WTC11 (cell line): ENCODE results near the gene IQGAP2. TPM values are rescaled to one million over a fixed set of nuclear protein-coding genes. Genes with fewer than 3 reads are reported as not detected.

Source experiments
- ATAC-seq: fragments of 200-7000 bp; cut with Tn5 transposase; 2 replicates; pipeline ENCODE4 v1.10.0; 2021; ENCODE audit warnings: mild to moderate bottlenecking, moderate library complexity
- CTCF ChIA-PET: fragments of 300-600 bp; sonication (Branson Sonifier 250); formaldehyde crosslinking; loops from one replicate; lab custom pipeline; 2021; ENCODE audit warnings: antibody characterized with exemption; lab: Charles Lee
- POLR2A ChIA-PET: fragments of 350-600 bp; sonication (Branson Sonifier 250); formaldehyde crosslinking; loops from one replicate; lab custom pipeline; 2021; ENCODE audit warnings: antibody characterized with exemption; lab: Charles Lee
- DNase-seq: peaks from one replicate; pipeline ENCODE4 v3.0.0; 2021; ENCODE audit warnings: low spot score
- H3K27ac Mint-ChIP-seq: 2 replicates; pipeline ENCODE4 v1.8.0; 2021; ENCODE audit warnings: mixed read lengths
- H3K27me3 Mint-ChIP-seq: 2 replicates; pipeline ENCODE4 v1.8.0; 2021; ENCODE audit warnings: low read depth, mild to moderate bottlenecking, moderate library complexity, mixed read lengths
- H3K36me3 Mint-ChIP-seq: 2 replicates; pipeline ENCODE4 v1.8.0; 2021; ENCODE audit warnings: mixed read lengths
- H3K4me1 Mint-ChIP-seq: 2 replicates; pipeline ENCODE4 v1.8.0; 2022; ENCODE audit warnings: mixed read lengths
- H3K4me3 Mint-ChIP-seq: 2 replicates; pipeline ENCODE4 v1.8.0; 2021; ENCODE audit warnings: mild to moderate bottlenecking, moderate library complexity, mixed read lengths
- H3K9me3 Mint-ChIP-seq: 2 replicates; pipeline ENCODE4 v1.8.0; 2021; ENCODE audit warnings: mixed read lengths
- CBFB ChIP-seq: sonication (generic); formaldehyde crosslinking; IDR thresholded peaks from 2 replicates; pipeline ENCODE4 v1.8.1; 2022; ENCODE audit warnings: mild to moderate bottlenecking, low read depth, missing genetic modification reagents
- CREB1 ChIP-seq: sonication (generic); formaldehyde crosslinking; IDR thresholded peaks from 2 replicates; pipeline ENCODE4 v1.8.0; 2023; ENCODE audit warnings: mild to moderate bottlenecking, missing genetic modification reagents
- ELF4 ChIP-seq: sonication (generic); formaldehyde crosslinking; IDR thresholded peaks from 2 replicates; pipeline ENCODE4 v1.8.1; 2022; ENCODE audit warnings: low read depth, mild to moderate bottlenecking, moderate library complexity, missing genetic modification reagents
- FOXK1 ChIP-seq: sonication (generic); formaldehyde crosslinking; IDR thresholded peaks from 2 replicates; pipeline ENCODE4 v1.8.0; 2022; ENCODE audit warnings: mild to moderate bottlenecking, moderate library complexity, missing genetic modification reagents
- JAZF1 ChIP-seq: fragments of 250-450 bp; sonication (Bioruptor Pico); IDR thresholded peaks from 2 replicates; pipeline ENCODE4 v1.9.0; 2021; ENCODE audit warnings: moderate library complexity, mild to moderate bottlenecking, inconsistent platforms
- MXD4 ChIP-seq: fragments of 250-450 bp; sonication (Bioruptor Pico); IDR thresholded peaks from 2 replicates; pipeline ENCODE4 v1.8.0; 2021; ENCODE audit warnings: mild to moderate bottlenecking, moderate library complexity, borderline replicate concordance
- NFATC4 ChIP-seq: fragments of 250-450 bp; sonication (Bioruptor Pico); IDR thresholded peaks from 2 replicates; pipeline ENCODE4 v1.9.0; 2021; ENCODE audit warnings: mild to moderate bottlenecking
- PRRX2 ChIP-seq: fragments of 250-450 bp; sonication (Bioruptor Pico); IDR thresholded peaks from 2 replicates; pipeline ENCODE4 v1.8.0; 2021; ENCODE audit warnings: mild to moderate bottlenecking
- RELA ChIP-seq: sonication (generic); formaldehyde crosslinking; IDR thresholded peaks from 2 replicates; pipeline ENCODE4 v1.8.1; 2022; ENCODE audit warnings: missing genetic modification reagents, mild to moderate bottlenecking, borderline replicate concordance
- SP1 ChIP-seq: sonication (generic); formaldehyde crosslinking; conservative IDR thresholded peaks from 2 replicates; pipeline ENCODE4 v1.8.1; 2022; ENCODE audit warnings: missing genetic modification reagents
- TCF7 ChIP-seq: sonication (generic); formaldehyde crosslinking; IDR thresholded peaks from 2 replicates; pipeline ENCODE4 v1.8.0; 2022; ENCODE audit warnings: mild to moderate bottlenecking, low read depth, missing genetic modification reagents, moderate library complexity
- ZNF138 ChIP-seq: sonication (generic); formaldehyde crosslinking; conservative IDR thresholded peaks from 2 replicates; pipeline ENCODE4 v1.8.1; 2022; ENCODE audit warnings: mild to moderate bottlenecking, moderate library complexity, missing genetic modification reagents
- total RNA-seq: library from RNA; stranded (reverse); gene quantifications from 3 replicates; pipeline ENCODE4 v1.2.3, GENCODE V29; 2021
- TF ChIP-seq, protein P1 (sequence below): sonication (generic); formaldehyde crosslinking; IDR thresholded peaks from 2 replicates; pipeline ENCODE4 v1.8.1; 2022; ENCODE audit warnings: mild to moderate bottlenecking, missing genetic modification reagents, moderate library complexity, borderline replicate concordance
- TF ChIP-seq, protein P2 (sequence below): fragments of 250-450 bp; sonication (Bioruptor Pico); IDR thresholded peaks from 2 replicates; pipeline ENCODE4 v1.9.0; 2021; ENCODE audit warnings: moderate library complexity, mild to moderate bottlenecking, inconsistent platforms, borderline replicate concordance
- TF ChIP-seq, protein P3 (sequence below): fragments of 250-450 bp; sonication (Bioruptor Pico); IDR thresholded peaks from 2 replicates; pipeline ENCODE4 v1.9.0; 2021; ENCODE audit warnings: mild to moderate bottlenecking, borderline replicate concordance
- TF ChIP-seq, protein P4 (sequence below): sonication (generic); formaldehyde crosslinking; IDR thresholded peaks from 2 replicates; pipeline ENCODE4 v1.8.1; 2022; ENCODE audit warnings: low read depth, mild to moderate bottlenecking, moderate library complexity, missing genetic modification reagents, borderline replicate concordance
- TF ChIP-seq, protein P5 (sequence below): fragments of 200-600 bp; IDR thresholded peaks from 2 replicates; pipeline ENCODE4 v1.8.0; 2022; ENCODE audit warnings: antibody characterized with exemption
- TF ChIP-seq, protein P6 (sequence below): fragments of 250-450 bp; sonication (Bioruptor Pico); IDR thresholded peaks from 2 replicates; pipeline ENCODE4 v1.8.0; 2021; ENCODE audit warnings: mild to moderate bottlenecking

Gene IQGAP2
- total RNA-seq, 1 experiment from 2014 or later, result 70.6 TPM

DNA sequence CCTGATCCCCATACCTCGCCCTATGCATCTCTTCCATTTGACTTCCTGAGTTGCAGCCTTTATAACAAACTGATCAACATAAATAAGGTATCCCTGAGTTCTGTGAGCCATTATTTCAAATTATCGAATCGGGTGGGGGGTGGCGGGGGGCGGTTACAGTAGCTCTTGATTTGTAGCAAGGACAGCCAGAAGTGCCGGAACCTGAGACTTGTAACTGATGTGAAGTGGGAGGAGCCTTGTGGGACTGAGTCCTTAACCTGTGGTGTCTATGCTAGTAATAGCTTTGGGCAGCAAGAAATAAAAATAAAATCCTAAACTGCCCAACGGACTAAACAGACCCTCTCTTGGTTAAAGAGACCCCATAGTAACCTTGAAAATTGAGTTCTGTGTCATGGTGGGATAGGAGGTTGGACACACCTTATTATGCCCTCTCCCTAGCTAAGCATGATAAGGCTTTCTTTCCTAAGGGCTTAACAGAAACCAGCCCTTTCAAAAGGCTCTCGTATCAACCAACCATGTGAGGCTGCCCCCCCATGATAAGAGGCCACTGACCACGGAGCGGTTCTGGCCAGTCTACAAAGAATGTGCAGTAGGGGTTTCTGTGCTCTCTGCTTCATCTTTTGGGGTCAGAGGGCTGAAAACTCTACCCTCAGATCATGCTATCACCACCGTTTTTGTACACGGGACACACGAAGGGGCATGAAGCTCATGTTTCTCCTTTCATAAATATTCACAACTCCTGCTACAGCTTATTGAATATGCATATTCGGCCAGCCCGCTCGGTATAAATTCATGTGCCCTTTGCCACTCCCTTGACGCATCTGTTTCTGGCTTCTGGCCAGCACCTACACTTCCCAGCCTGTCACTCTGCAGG lies 39.5 kb upstream of the IQGAP2 start (continued):
- TF ChIP-seq, protein P1, sequence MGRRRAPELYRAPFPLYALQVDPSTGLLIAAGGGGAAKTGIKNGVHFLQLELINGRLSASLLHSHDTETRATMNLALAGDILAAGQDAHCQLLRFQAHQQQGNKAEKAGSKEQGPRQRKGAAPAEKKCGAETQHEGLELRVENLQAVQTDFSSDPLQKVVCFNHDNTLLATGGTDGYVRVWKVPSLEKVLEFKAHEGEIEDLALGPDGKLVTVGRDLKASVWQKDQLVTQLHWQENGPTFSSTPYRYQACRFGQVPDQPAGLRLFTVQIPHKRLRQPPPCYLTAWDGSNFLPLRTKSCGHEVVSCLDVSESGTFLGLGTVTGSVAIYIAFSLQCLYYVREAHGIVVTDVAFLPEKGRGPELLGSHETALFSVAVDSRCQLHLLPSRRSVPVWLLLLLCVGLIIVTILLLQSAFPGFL, result no peak

DNA sequence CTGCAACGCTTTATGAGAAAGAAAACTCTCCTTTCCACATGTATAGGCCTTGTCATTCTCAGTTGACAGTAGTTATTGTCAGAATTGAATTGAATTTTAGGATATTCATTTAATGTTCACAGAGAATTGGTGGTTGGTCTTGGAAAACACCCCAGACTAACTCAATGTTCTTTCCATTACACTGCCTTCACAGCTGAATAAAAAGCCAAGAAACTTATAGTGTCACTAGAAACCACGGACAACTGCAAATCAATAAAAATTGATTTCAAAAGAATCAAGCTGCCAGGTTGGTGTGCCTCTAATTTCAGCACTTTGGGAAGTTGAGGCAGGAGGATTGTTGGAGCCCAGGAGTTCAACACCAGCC lies 38.9 kb upstream of the IQGAP2 start:
- Mint-ChIP-seq H3K4me3 (no peak overlapping the region), H3K36me3 (peaks cover 4% of the 10 kb centered on the region), H3K27me3 (no peaks in the 10 kb centered on the region)
- TF ChIP-seq TCF7 (CRISPR knock-in tag), result no peak
- TF ChIP-seq, protein P2, sequence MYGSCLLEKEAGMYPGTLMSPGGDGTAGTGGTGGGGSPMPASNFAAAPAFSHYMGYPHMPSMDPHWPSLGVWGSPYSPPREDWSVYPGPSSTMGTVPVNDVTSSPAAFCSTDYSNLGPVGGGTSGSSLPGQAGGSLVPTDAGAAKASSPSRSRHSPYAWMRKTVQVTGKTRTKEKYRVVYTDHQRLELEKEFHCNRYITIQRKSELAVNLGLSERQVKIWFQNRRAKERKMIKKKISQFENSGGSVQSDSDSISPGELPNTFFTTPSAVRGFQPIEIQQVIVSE (CRISPR knock-in tag), result no peak
- no peak for TF ChIP-seq PRRX2 (CRISPR knock-in tag)
- TF ChIP-seq, all 79 proteins: peak for 0
- POLR2A ChIA-PET, result no interaction called here
- peaks cover 28% of the 10 kb centered on the region for H3K4me1 Mint-ChIP-seq
- H3K27ac Mint-ChIP-seq, result no peak overlapping the region
- no peak for ATAC-seq
- CTCF ChIA-PET, result interaction anchor here (1.3 kb wide), 1 partner anchor 39 kb away, joined by 3 read pairs; no protein-coding TSS in a partner anchor
- peaks cover 8% of the 10 kb centered on the region; the same call in 1 of the 2 replicates for H3K9me3 Mint-ChIP-seq
- DNase-seq, result no peak

DNA sequence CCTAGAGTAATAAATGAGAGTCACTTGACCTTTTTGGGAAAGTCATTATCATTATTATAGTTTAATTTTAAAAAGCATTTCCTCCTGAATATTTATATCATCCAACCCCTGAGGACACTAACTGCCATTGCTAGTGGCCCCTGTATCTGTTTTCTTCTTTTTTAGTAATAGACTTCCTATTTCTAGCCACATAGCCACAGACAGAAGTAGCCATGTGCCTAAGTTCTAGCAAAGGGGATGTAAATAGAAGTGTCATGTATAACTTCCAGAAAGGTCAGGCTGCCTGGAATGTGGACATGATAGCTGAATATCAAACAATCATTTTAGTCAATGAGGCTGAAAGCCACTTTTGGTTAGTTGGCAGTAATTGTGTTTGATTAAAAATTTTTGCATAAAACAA lies 37.5 kb upstream of the IQGAP2 start:
- ATAC-seq, result no peak
- ChIA-PET CTCF (no interaction called here), POLR2A (no interaction called here)
- TF ChIP-seq CREB1 (CRISPR knock-in tag) (no peak), SP1 (CRISPR knock-in tag) (no peak), ZNF138 (CRISPR knock-in tag) (no peak), JAZF1 (CRISPR knock-in tag) (no peak), ELF4 (no peak), MXD4 (CRISPR knock-in tag) (no peak)
- TF ChIP-seq, protein P3, sequence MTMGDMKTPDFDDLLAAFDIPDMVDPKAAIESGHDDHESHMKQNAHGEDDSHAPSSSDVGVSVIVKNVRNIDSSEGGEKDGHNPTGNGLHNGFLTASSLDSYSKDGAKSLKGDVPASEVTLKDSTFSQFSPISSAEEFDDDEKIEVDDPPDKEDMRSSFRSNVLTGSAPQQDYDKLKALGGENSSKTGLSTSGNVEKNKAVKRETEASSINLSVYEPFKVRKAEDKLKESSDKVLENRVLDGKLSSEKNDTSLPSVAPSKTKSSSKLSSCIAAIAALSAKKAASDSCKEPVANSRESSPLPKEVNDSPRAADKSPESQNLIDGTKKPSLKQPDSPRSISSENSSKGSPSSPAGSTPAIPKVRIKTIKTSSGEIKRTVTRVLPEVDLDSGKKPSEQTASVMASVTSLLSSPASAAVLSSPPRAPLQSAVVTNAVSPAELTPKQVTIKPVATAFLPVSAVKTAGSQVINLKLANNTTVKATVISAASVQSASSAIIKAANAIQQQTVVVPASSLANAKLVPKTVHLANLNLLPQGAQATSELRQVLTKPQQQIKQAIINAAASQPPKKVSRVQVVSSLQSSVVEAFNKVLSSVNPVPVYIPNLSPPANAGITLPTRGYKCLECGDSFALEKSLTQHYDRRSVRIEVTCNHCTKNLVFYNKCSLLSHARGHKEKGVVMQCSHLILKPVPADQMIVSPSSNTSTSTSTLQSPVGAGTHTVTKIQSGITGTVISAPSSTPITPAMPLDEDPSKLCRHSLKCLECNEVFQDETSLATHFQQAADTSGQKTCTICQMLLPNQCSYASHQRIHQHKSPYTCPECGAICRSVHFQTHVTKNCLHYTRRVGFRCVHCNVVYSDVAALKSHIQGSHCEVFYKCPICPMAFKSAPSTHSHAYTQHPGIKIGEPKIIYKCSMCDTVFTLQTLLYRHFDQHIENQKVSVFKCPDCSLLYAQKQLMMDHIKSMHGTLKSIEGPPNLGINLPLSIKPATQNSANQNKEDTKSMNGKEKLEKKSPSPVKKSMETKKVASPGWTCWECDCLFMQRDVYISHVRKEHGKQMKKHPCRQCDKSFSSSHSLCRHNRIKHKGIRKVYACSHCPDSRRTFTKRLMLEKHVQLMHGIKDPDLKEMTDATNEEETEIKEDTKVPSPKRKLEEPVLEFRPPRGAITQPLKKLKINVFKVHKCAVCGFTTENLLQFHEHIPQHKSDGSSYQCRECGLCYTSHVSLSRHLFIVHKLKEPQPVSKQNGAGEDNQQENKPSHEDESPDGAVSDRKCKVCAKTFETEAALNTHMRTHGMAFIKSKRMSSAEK (CRISPR knock-in tag), result no peak
- TF ChIP-seq, all 79 proteins: peak for 0
- Mint-ChIP-seq H3K27ac (no peak overlapping the region), H3K9me3 (peaks cover 8% of the 10 kb centered on the region; the same call in 1 of the 2 replicates), H3K36me3 (peaks cover 4% of the 10 kb centered on the region), H3K4me3 (no peak overlapping the region), H3K4me1 (peaks cover 21% of the 10 kb centered on the region), H3K27me3 (no peaks in the 10 kb centered on the region)
- DNase-seq, result no peak

DNA sequence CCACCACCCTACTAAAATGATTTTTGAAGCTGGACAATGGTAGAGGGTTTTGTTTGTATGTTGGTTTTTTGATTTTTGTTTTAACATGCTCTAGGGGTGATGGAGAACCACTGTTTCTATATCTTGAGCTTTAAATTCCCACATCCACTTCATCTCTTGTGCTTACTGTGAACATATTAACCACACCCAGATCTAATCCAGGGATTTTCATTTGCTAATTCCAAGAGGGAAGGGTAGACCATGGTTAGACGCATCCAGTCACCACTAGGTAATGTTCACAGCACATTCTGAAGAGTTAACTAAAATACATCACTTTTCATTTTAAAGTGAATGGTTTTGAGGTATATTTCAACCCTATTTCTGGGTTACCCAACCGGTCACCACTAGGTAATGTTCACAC lies 36.5 kb upstream of the IQGAP2 start:
- POLR2A ChIA-PET, result no interaction called here
- H3K4me3 Mint-ChIP-seq, result no peak overlapping the region
- ATAC-seq, result no peak
- peaks cover 21% of the 10 kb centered on the region for H3K4me1 Mint-ChIP-seq
- no peak for DNase-seq
- H3K27me3 Mint-ChIP-seq, result no peaks in the 10 kb centered on the region
- H3K36me3 Mint-ChIP-seq, result peaks cover 4% of the 10 kb centered on the region
- CTCF ChIA-PET, result interaction anchor here (0.5 to 1.0 kb wide), 3 partner anchors 57 to 1440 kb away, joined by 3 to 4 read pairs (median 3); no protein-coding TSS in a partner anchor
- peaks cover 8% of the 10 kb centered on the region; the same call in 1 of the 2 replicates for H3K9me3 Mint-ChIP-seq
- no peak overlapping the region for H3K27ac Mint-ChIP-seq
- TF ChIP-seq, protein P4, sequence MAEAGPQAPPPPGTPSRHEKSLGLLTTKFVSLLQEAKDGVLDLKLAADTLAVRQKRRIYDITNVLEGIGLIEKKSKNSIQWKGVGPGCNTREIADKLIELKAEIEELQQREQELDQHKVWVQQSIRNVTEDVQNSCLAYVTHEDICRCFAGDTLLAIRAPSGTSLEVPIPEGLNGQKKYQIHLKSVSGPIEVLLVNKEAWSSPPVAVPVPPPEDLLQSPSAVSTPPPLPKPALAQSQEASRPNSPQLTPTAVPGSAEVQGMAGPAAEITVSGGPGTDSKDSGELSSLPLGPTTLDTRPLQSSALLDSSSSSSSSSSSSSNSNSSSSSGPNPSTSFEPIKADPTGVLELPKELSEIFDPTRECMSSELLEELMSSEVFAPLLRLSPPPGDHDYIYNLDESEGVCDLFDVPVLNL (CRISPR knock-in tag), result no peak
- TF ChIP-seq FOXK1 (CRISPR knock-in tag) (no peak), PRRX2 (CRISPR knock-in tag) (no peak), RELA (CRISPR knock-in tag) (no peak), NFATC4 (CRISPR knock-in tag) (no peak), CBFB (CRISPR knock-in tag) (no peak)
- TF ChIP-seq, protein P5, sequence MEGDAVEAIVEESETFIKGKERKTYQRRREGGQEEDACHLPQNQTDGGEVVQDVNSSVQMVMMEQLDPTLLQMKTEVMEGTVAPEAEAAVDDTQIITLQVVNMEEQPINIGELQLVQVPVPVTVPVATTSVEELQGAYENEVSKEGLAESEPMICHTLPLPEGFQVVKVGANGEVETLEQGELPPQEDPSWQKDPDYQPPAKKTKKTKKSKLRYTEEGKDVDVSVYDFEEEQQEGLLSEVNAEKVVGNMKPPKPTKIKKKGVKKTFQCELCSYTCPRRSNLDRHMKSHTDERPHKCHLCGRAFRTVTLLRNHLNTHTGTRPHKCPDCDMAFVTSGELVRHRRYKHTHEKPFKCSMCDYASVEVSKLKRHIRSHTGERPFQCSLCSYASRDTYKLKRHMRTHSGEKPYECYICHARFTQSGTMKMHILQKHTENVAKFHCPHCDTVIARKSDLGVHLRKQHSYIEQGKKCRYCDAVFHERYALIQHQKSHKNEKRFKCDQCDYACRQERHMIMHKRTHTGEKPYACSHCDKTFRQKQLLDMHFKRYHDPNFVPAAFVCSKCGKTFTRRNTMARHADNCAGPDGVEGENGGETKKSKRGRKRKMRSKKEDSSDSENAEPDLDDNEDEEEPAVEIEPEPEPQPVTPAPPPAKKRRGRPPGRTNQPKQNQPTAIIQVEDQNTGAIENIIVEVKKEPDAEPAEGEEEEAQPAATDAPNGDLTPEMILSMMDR, result no peak
- TF ChIP-seq, protein P6, sequence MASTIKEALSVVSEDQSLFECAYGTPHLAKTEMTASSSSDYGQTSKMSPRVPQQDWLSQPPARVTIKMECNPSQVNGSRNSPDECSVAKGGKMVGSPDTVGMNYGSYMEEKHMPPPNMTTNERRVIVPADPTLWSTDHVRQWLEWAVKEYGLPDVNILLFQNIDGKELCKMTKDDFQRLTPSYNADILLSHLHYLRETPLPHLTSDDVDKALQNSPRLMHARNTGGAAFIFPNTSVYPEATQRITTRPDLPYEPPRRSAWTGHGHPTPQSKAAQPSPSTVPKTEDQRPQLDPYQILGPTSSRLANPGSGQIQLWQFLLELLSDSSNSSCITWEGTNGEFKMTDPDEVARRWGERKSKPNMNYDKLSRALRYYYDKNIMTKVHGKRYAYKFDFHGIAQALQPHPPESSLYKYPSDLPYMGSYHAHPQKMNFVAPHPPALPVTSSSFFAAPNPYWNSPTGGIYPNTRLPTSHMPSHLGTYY, result no peak
